Stimulated activated CD8-positive, alpha-beta memory T cell treated with anti-CD3 and anti-CD28 coated beads, Interleukin-7, amount 100 ng/mL, for 48 hours (primary cell): Measurements from ENCODE around the gene CXCL16.
A peak's percentile ranks its signal among the peaks of the same experiment; 100 is the strongest.
"Not testable (repeated sequence)": the region's sequence is repeated elsewhere in the genome, so short reads cannot be mapped to it uniquely, and the experiment has no call there.

Experiments used
- DNase-seq, 2 donors: peaks; one replicate each; pipeline ENCODE4 v3.0.0-alpha.2; 2020; ENCODE audit warnings: low read depth in 1 of 2; ENCODE audit errors: extremely low read depth in 1 of 2

The CXCL16 gene

GRCh38 chr17:4722678-4723240 lies 17.0 kb downstream of the CXCL16 start:
- DNase-seq = no peak

GRCh38 chr17:4721203-4722135 lies 18.3 kb downstream of the CXCL16 start:
- no peak for DNase-seq

GRCh38 chr17:4720787-4721186 lies 18.9 kb downstream of the CXCL16 start:
- DNase-seq = no peak

DNA sequence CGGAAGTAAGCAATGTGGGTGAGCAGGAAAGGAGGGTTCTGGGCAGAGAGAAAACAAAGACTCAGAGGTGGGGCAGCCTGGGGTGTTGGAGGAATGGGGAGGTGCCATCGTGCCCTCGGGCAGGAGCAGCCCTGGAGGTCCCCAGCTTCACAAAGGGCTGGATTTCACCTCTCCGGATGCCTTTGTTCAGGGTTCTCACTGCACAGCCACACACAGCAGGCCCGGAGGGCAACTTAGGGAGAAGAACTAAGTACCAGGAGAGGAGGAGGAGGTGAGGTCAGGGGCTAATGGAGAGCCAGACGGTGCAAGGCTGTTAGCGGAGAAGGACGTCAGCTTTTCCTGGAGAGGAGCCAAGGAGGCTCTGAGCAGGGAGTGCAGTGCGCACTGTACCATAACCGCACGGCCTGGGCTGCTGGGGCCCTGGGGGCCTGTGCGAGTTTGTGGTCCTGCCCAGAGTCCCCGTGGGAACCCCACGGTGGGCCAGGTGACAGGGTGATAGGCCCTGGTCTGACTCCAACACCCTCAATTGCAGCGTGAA lies 20.0 kb downstream of the CXCL16 start:
- DNase-seq = no peak

DNA sequence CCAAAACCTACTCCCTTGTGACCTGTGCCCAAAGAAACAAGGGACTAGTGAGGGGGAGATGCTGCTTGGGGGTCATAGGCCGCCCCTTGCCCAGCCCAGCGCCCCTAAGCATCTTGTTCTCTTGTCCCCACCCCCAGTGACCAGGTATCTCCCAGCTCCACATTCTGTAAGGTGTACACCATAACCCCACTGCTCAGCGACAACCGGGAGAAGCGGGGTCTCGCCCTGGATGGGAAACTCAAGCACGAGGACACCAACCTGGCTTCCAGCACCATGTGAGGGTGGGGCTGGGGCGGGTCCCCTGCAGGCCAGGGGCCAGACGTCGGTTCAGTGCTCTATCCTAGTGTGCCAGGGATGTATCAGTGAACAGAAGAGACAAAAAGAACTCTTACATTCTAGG lies 20.6 kb downstream of the CXCL16 start:
- DNase-seq = no peak

DNA sequence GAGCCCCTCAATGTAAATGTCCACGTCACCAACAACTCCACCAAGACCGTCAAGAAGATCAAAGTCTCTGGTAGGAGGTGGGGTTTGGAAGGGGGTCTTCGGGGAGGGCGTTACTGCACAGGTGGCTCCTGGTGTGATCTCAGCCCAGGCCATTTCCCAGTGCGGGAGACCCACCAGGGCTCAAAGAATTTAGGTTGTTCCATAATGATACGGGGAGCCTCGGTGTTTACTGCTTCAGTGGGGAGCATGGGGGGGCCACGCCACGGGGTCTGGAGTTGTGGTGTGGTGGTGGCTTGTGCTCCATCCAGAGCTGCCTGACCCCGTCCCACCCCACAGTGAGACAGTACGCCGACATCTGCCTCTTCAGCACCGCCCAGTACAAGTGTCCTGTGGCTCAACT lies 21.5 kb downstream of the CXCL16 start:
- no peak for DNase-seq

- no peak for DNase-seq
These were observed 21.9 kb downstream of the CXCL16 start for GRCh38 chr17:4717791-4718190.

DNA sequence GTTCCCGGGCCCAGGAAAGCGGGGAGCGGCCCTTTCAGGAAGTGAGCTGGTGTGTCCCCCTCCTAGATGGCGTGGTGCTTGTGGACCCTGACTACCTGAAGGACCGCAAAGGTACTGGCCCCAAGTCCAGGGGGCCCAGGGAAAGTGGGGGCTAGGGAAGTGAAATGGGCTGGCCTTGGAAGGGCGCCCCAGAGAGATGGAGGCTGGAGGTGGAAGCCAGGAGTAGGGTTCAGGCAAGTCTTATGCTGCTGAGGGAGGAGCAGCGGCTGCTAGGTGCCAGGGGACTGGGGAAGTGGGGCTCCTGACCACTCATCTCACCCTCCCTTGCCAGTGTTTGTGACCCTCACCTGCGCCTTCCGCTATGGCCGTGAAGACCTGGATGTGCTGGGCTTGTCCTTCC lies 23.6 kb downstream of the CXCL16 start:
- no peak for DNase-seq

DNA sequence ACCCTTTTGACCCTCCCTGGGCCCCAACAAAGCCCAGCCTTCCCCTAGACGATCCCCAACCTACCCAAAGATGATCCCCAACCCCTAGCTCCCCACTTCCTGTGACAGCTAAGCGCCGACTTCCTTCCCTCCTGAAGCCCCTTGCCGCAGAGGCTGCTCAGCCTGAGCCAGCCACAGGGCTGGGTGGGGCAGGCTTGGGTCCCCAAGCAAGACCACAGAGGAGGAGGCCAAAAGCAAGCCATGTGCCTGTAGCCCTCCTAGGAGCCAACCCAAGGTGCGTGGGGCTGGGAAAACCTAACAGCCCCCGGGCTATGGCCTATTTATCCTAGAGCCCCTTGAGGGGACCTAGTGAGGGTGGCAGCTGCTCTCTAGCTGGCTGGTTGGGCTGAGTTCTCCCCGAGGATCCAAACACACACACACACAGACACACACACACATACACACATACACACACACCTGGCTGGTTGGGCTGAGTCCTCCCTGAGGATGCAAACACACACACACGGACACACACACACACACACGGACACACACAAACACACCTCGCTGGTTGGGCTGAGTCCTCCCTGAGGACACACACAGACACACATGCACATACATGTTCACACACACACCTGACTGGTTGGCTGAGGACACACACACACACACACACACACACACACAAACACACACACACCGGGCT lies 24.5 kb downstream of the CXCL16 start:
- DNase-seq = peak in 1 of 2 donors; percentile 42

- not testable (repeated sequence) for DNase-seq
These were observed 25.2 kb downstream of the CXCL16 start for GRCh38 chr17:4714340-4715062.

DNA sequence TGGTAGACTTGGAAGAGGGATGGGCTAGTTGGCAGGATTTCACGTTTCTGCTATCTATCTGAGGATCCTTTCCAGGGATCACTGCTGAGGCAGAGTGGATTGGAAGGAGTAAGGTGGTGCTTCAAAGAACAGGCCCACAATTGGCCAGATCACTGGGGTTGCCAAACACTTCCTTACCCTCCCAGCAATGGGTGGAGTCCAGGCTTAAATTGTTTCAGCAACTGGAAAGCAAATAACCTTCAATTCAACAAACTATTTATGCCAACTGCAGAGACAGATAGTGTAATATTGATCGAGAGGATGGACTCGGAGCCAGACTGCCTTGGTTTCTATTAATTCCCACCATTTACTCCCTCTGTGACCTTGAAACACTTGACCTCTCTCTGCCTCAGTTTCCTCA lies 27.2 kb downstream of the CXCL16 start:
- DNase-seq = no peak

- no peak for DNase-seq
These were observed 28.0 kb downstream of the CXCL16 start for GRCh38 chr17:4711661-4712181.

- no peak for DNase-seq
These were observed 28.8 kb downstream of the CXCL16 start for GRCh38 chr17:4710693-4711634.

DNA sequence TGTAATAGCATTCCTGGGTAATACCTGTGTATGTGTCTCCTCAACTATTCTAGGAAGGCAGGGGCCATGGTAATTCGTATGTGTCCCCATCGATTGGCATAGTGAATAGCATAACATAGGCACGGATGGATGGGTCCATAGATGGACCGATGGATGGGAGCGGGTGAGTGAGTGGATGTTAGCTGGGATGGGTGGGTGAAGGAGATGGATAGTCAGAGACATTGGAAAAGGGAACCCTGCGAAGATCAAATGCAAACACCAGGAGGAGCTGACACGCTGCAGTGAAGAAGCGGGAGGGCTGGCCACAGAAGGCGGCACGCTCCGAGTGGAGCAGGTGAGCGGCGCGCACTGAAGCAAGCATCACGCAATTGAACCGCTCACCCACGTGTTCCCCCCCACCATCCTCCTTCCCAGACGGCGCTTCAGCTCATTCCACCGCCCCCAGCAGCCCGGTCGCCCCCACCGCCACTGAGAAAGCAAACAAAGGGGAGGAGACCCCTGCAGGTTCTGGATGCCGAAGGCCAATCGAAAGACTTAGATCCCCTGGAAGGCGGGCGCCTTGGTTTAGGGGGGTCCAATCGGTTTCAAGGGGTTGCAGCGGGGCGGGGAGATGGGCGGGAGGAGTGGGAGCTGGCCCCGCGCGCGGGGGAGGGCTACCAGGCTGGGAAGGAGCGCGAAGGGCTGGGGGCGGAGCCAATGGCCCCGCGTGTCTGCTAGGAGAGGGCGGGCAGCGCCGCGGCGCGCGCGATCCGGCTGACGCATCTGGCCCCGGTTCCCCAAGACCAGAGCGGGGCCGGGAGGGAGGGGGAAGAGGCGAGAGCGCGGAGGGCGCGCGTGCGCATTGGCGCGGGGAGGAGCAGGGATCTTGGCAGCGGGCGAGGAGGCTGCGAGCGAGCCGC lies 29.7 kb downstream of the CXCL16 start, which contains the start of gene ARRB2:
TSS of gene ARRB2 (plus strand) at position 839 of the 899 bp plus-strand sequence. CDS start 90 bp downstream, outside the sequence.
- DNase-seq = peak; percentile 96 to 99

DNA sequence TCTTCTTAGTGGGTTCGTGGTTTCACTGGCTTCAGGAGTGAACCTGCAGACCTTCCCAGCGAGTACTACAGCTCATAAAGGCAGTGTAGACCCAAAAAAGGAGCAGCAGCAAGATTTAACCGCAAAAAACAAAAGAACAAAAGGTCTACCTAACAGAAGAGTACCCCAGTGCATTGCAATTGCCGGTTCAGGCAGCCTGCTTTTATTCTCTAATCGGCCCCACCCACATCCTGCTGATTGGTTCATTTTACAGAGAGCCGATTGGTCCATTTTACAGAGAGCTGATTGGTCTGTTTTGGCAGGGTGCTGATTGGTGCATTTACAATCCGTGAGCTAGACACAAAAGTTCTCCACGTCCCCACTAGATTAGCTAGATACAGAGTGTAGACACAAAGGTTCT lies 31.3 kb downstream of the CXCL16 start:
- DNase-seq = peak in 1 of 2 donors; percentile 58

DNA sequence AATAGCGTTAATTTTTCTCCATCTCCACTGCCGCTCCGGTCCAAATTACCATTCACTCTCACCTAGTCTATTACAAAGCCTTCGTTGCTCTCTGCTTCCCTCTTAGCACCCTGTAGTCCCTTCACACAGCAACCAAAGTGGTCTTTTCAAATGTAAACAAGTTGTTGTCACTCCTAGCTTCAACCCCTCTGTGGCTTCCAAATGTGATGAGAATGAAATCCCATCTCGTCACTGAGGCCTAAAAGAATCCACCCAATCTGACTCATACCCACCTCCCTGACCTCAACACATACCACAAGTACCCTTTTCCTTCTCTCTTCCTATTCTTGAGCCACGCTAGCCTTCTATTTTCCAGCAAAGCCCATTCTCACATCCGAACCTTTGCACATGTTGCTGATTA lies 33.6 kb downstream of the CXCL16 start:
- DNase-seq = no peak

DNA sequence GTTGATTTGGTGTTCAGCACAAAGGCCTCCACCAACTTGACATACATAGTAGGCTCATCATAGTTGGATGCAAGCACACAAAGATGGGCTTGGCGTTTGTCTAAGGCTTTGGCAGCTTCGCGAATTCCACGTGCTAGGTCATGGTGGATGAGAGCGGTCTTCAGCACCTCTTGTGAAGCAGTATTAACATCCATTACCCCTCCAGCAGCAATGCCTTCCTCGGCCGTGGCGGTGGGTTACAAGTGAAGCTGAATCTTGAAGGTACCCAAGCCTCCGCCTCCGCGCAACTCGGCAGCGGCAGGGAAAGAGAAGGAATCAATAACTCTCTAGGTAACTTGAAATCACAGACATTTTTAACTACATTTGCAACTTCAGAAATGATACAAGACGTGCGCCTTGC lies 34.7 kb downstream of the CXCL16 start:
- DNase-seq = no peak

DNA sequence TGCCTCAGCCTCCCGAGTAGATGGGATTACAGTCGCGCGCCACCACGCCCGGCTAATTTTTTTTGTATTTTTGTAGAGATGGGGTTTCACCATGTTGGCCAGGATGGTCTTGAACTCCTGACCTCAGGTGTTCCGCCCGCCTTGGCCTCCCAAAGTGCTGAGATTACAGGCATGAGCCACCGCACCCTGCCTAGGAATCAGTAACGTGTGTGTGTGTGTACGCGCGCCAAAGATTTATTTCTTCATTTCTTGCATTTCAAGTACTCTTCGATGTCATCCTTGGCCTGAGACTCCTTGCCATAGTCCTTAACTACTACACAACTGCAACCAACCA lies 35.2 kb downstream of the CXCL16 start:
- not testable (repeated sequence) for DNase-seq

DNA sequence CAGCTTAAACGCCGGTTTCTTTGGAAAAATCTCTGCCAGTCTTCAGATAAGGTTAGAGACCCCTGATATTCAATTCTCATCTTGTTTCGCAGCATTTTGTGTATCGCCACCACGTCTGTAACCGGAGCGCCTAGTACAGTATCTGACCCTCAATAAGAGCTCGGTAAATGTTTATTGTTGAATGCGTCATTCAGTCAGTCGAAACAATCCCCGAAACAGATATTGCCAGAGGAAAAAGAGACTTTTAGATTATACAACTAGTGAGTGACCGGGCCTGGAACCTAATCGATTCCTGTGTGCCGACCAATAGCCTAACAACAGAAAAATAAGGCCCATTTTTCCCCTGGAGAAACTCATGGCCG lies 36.4 kb downstream of the CXCL16 start:
- DNase-seq = no peak
